ENCODE data around the gene MYO1B.

The MYO1B gene

GRCh38 chr2:191296083-191297006, 51.1 kb downstream of the MYO1B start:
- no peak for DNase-seq (ENCODE audit: low spot score)
- no peak for TF ChIP-seq CTCF (IDR thresholded peaks at IDR 0.05; ENCODE audit: extremely low read depth, insufficient read depth, missing control alignments)
- in situ Hi-C loops (cut with MboI; ENCODE audit: low pct_unique_long_range_greater_than_20kb, low sequenced_read_pairs, unreplicated experiment), result no loop called here

- no peak for DNase-seq (ENCODE audit: low spot score)
- in situ Hi-C loops (cut with MboI; ENCODE audit: low pct_unique_long_range_greater_than_20kb, low sequenced_read_pairs, unreplicated experiment), result no loop called here
- TF ChIP-seq CTCF (IDR thresholded peaks at IDR 0.05; ENCODE audit: extremely low read depth, insufficient read depth, missing control alignments), result no peak
Measured at GRCh38 chr2:191297033-191297432, 51.8 kb downstream of the MYO1B start.

GRCh38 chr2:191298306-191298705, 53.1 kb downstream of the MYO1B start:
- TF ChIP-seq CTCF (IDR thresholded peaks at IDR 0.05; ENCODE audit: extremely low read depth, insufficient read depth, missing control alignments), result no peak
- DNase-seq (ENCODE audit: low spot score), result no peak
- in situ Hi-C loops (cut with MboI; ENCODE audit: low pct_unique_long_range_greater_than_20kb, low sequenced_read_pairs, unreplicated experiment), result no loop called here

GRCh38 chr2:191299010-191299409, 53.8 kb downstream of the MYO1B start:
- TF ChIP-seq CTCF (IDR thresholded peaks at IDR 0.05; ENCODE audit: extremely low read depth, insufficient read depth, missing control alignments), result no peak
- DNase-seq (ENCODE audit: low spot score), result no peak
- in situ Hi-C loops (cut with MboI; ENCODE audit: low pct_unique_long_range_greater_than_20kb, low sequenced_read_pairs, unreplicated experiment), result no loop called here

GRCh38 chr2:191299866-191300265, 54.7 kb downstream of the MYO1B start:
- in situ Hi-C loops (cut with MboI; ENCODE audit: low pct_unique_long_range_greater_than_20kb, low sequenced_read_pairs, unreplicated experiment), result no loop called here
- TF ChIP-seq CTCF (IDR thresholded peaks at IDR 0.05; ENCODE audit: extremely low read depth, insufficient read depth, missing control alignments), result no peak
- DNase-seq (ENCODE audit: low spot score), result no peak

GRCh38 chr2:191301971-191302370, 56.8 kb downstream of the MYO1B start:
- in situ Hi-C loops (cut with MboI; ENCODE audit: low pct_unique_long_range_greater_than_20kb, low sequenced_read_pairs, unreplicated experiment), result no loop called here
- no peak for DNase-seq (ENCODE audit: low spot score)
- no peak for TF ChIP-seq CTCF (IDR thresholded peaks at IDR 0.05; ENCODE audit: extremely low read depth, insufficient read depth, missing control alignments)
